A673 (cell line): ENCODE measurements around the gene ENAH.

Experiments
- EZH2 ChIP-seq: fragments of 200-600 bp; sonication (generic); IDR thresholded peaks from 2 replicates; pipeline ENCODE4 v1.6.1; 2017; ENCODE audit warnings: borderline replicate concordance, low read depth, mild to moderate bottlenecking, mixed read lengths, antibody characterized with exemption, low read length; ENCODE audit not compliant: poor library complexity, severe bottlenecking
- TF ChIP-seq, protein P1 (sequence below): fragments of 300-800, 200-600 bp; sonication (generic); conservative IDR thresholded peaks from 2 replicates; pipeline ENCODE4 v1.5.1; 2017; ENCODE audit warnings: low read depth, mild to moderate bottlenecking, antibody characterized with exemption, low read length, moderate library complexity, mixed read lengths

DNA sequence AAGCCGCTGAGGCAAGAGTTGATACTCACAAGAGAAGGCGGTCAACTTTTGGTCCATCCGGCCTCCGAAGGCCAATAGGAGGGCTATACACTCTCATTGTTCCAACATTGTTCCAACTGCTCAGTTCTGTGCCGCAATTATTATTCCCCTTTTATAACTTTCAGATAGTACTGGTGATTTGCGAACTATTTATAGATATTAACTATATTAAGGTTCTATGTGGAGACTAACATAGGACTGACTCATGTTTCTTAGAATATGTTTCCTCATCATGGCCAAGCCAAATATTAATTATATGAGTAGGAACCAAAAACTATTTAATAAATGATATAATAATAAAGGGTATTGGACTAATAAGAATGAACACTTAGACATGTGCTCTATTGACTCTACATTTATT lies 128.4 kb downstream of the ENAH start:
- TF ChIP-seq, protein P1, sequence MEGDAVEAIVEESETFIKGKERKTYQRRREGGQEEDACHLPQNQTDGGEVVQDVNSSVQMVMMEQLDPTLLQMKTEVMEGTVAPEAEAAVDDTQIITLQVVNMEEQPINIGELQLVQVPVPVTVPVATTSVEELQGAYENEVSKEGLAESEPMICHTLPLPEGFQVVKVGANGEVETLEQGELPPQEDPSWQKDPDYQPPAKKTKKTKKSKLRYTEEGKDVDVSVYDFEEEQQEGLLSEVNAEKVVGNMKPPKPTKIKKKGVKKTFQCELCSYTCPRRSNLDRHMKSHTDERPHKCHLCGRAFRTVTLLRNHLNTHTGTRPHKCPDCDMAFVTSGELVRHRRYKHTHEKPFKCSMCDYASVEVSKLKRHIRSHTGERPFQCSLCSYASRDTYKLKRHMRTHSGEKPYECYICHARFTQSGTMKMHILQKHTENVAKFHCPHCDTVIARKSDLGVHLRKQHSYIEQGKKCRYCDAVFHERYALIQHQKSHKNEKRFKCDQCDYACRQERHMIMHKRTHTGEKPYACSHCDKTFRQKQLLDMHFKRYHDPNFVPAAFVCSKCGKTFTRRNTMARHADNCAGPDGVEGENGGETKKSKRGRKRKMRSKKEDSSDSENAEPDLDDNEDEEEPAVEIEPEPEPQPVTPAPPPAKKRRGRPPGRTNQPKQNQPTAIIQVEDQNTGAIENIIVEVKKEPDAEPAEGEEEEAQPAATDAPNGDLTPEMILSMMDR: no peak
- no peak for TF ChIP-seq EZH2
